ENCODE measurements around the gene ABHD17B.

GRCh38 chr9:71826279-71826678 is 84.7 kb downstream of the ABHD17B start:
- TF ChIP-seq, protein P1, sequence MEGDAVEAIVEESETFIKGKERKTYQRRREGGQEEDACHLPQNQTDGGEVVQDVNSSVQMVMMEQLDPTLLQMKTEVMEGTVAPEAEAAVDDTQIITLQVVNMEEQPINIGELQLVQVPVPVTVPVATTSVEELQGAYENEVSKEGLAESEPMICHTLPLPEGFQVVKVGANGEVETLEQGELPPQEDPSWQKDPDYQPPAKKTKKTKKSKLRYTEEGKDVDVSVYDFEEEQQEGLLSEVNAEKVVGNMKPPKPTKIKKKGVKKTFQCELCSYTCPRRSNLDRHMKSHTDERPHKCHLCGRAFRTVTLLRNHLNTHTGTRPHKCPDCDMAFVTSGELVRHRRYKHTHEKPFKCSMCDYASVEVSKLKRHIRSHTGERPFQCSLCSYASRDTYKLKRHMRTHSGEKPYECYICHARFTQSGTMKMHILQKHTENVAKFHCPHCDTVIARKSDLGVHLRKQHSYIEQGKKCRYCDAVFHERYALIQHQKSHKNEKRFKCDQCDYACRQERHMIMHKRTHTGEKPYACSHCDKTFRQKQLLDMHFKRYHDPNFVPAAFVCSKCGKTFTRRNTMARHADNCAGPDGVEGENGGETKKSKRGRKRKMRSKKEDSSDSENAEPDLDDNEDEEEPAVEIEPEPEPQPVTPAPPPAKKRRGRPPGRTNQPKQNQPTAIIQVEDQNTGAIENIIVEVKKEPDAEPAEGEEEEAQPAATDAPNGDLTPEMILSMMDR (IDR thresholded peaks at IDR 0.05), result no peak
- TF ChIP-seq POLR2A (IDR thresholded peaks at IDR 0.05), result no peak
